HG02759 (cell line): ENCODE measurements around the gene STARD13.

Experiments used
- ATAC-seq: cut with Tn5 transposase; IDR thresholded peaks from one replicate; pipeline ENCODE4 v1.9.1; 2021; ENCODE audit warnings: mild to moderate bottlenecking, moderate library complexity; ENCODE audit not compliant: unreplicated experiment

STARD13 gene

GRCh38 chr13:33070713-33071112 is 214.8 kb downstream of the STARD13 start:
- ATAC-seq = no peak

GRCh38 chr13:33069365-33069764 is 216.2 kb downstream of the STARD13 start:
- no peak for ATAC-seq

- no peak for ATAC-seq
Observed at GRCh38 chr13:33066329-33066728, 219.2 kb downstream of the STARD13 start.

GRCh38 chr13:33060815-33061214 is 224.7 kb downstream of the STARD13 start:
- no peak for ATAC-seq

- ATAC-seq = no peak
Observed at GRCh38 chr13:33058776-33059327, 226.7 kb downstream of the STARD13 start.

GRCh38 chr13:33057019-33057780 is 228.4 kb downstream of the STARD13 start:
- ATAC-seq = peak; percentile 67

- ATAC-seq = no peak
Observed at GRCh38 chr13:33053397-33054066, 232.0 kb downstream of the STARD13 start.
